Loucy (cell line): Measurements from ENCODE around the gene MYRIP.

Source experiments
- EZH2phosphoT487 ChIP-seq: fragments of 200-600 bp; IDR thresholded peaks from 2 replicates; pipeline ENCODE4 v1.6.1; 2018; ENCODE audit warnings: antibody characterized with exemption, mild to moderate bottlenecking, moderate library complexity, borderline replicate concordance
- TF ChIP-seq, protein P1 (sequence below): fragments of 200-600 bp; sonication (generic); conservative IDR thresholded peaks from 2 replicates; pipeline ENCODE4 v1.5.1; 2014; ENCODE audit warnings: mild to moderate bottlenecking, antibody characterized with exemption, low read length

GRCh38 chr3:40247714-40248454, 438.5 kb downstream of the MYRIP start:
- TF ChIP-seq, protein P1, sequence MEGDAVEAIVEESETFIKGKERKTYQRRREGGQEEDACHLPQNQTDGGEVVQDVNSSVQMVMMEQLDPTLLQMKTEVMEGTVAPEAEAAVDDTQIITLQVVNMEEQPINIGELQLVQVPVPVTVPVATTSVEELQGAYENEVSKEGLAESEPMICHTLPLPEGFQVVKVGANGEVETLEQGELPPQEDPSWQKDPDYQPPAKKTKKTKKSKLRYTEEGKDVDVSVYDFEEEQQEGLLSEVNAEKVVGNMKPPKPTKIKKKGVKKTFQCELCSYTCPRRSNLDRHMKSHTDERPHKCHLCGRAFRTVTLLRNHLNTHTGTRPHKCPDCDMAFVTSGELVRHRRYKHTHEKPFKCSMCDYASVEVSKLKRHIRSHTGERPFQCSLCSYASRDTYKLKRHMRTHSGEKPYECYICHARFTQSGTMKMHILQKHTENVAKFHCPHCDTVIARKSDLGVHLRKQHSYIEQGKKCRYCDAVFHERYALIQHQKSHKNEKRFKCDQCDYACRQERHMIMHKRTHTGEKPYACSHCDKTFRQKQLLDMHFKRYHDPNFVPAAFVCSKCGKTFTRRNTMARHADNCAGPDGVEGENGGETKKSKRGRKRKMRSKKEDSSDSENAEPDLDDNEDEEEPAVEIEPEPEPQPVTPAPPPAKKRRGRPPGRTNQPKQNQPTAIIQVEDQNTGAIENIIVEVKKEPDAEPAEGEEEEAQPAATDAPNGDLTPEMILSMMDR, result no peak
- TF ChIP-seq EZH2phosphoT487, result no peak
